HG02623 (cell line): ENCODE measurements around the gene AP2A2.

Experiments
- ATAC-seq: cut with Tn5 transposase; IDR thresholded peaks from one replicate; pipeline ENCODE4 v1.9.1; 2021; ENCODE audit warnings: moderate library complexity; ENCODE audit not compliant: unreplicated experiment

Gene AP2A2

DNA sequence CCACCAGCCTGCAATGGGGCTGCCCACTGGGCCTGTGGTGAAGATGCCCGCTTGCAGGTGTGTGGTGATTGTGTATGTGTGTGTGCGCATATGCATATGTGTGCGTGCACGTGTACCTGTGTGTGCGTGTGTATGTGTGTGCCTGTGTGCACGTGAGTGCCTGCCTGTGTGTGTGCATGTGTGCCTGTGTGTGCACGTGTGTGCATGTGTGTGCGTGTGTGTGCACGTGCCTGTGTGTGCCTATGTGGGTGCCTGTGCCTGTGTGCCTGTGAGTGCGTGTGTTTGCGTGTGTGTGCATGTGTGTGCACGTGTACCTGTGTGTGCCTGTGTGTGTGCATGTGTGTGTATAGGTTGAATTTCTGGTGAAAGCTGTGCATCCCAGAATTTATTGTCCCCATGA lies 113.3 kb downstream of the AP2A2 start:
- no peak for ATAC-seq

DNA sequence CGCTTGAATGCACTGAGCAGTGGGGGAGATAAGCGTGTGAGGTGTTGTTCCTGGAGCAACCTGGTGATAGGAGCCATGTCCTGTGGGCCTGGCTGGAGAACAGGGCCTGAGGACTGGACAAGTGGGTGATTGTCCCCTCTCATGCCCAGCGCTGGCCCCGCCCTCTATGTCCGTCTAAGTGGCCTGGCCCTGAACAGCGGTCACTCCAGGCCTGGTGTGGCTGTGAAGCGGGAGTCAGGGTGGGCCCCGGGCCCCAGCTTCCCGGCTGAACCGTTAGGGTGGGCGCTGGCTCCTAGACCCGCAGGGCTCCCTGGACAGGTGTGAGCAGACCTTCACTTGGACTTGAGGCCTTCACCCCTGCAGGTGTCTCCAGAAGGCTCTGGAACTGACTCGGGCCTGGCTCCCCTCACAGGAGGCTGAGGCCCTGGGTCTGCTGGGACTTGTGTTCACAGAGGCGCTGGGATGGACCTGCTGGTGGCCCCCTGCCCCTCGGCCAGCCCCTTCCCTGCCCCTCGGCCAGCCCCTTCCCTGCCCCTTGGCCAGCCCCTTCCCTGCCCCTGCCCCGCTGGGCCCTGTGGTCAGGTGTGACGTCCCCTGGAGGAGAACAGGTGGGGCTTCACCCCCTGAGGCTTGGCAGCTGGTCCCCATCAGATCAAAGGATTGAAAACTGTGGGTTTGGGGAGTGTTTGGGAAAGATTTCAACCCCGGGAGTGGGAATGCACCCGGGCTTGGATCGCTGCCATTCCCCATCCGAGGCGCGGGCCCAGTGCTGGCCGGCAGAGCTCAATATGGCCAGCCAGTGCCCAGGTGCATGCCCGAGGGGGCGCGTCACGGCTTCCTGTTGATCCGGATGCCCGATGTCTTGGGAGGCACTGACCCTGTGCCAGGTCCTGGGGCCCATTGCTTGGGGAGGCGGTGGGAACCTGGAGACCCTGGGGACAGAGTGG lies 114.1 kb downstream of the AP2A2 start:
- no peak for ATAC-seq

DNA sequence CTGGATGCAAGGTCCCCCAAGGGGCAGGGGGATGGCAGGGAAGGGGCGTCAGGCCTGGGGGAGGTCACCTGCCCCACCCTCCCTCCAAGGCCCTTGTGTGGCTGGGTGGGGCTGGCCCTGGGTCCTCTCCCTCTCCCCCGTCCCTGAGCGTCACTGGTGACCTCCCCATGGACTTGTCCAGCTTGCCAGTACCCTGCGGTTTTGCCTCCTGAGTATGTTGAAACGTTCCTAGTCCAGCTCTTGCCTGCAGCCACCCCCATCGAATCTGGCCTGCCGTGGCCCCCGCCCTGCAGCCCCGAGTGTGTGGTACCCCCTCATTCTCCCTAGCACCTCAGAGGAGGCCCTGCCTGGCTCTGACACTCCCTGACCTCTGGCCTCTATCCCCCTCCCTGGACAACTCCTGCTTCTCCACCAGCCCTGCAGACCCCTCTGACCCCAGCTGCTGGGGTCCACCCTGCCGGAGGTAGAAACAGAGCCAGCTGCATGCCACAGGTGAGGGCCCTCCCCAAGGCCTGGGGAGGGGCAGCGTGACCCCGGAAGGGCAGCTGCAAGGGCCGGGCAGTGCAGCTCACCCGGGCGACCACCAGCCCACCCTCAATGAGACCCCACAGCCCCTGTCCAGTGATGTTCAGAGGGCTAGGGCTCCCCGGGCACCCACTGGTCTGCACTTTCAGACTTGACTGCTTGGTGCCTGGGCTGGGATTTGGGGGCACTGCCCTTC lies 114.9 kb downstream of the AP2A2 start:
- ATAC-seq, result no peak

DNA sequence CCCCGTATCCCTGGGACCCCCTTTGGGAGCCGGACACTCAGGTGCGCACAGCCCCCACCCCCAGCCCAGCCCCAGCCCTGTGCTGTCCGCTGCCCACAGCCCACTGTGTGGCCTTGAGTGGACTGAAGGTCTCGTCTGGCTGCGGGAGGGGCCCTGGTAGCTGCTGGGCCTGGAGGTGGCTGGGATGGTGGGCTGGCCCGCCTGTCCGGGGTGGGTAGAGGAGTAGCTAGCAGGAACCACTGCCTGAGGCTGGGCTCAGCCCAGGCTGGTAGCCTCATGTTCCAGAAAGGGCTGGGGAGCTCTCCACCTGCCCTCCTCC lies 115.4 kb downstream of the AP2A2 start:
- ATAC-seq, result no peak

DNA sequence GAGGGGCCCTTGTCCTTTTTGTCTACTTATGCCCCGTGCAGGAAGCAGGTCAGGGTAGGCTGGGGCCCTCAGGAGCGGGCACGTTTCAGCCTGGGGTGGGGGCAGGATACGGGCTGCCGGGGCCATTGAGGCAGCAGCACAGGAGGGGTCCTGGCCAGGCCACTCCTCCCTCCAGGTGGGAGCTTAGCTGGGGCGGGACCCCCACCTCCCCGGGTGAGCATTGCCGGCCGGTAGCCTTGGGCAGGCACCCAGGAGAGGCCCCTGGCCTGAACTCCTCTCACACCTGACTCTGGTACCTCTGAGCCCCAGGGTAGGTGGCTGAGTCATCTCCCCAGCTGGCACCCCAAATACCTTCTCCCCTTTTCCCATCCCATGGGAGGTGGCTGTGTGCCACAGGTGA lies 115.8 kb downstream of the AP2A2 start:
- no peak for ATAC-seq

DNA sequence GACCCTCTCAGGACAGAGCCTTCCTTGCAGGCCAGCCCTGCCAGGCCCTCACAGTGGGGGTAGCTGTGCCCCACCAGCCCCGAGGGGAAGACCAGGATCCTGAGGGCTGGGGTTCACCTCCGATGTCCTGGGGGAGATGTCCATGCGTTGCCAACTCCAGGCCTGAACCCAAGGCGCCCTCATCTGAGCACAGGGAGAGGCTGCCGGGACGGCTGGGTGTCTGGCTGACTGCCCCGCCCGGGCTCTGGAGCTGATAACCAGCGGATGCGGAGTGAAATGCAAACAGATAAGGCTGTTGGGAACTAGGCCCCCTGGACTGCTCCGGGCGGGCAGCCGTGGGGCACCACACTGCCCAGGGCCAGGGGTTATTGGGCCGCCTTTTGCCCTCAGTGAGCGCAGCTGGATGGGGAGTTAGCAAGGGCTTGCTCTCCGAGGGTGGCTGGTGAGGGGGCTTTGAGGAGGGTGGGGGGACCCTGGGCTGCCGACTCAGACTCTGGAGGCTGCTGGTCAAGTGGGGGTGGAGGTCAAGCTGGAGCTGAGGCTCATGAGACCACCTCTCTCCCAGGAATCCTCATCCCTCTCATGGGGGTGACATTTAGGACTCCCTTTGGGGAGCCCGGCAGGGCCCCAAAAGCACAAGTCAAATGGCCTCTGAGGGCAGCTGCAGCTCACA lies 116.4 kb downstream of the AP2A2 start:
- ATAC-seq, result no peak

DNA sequence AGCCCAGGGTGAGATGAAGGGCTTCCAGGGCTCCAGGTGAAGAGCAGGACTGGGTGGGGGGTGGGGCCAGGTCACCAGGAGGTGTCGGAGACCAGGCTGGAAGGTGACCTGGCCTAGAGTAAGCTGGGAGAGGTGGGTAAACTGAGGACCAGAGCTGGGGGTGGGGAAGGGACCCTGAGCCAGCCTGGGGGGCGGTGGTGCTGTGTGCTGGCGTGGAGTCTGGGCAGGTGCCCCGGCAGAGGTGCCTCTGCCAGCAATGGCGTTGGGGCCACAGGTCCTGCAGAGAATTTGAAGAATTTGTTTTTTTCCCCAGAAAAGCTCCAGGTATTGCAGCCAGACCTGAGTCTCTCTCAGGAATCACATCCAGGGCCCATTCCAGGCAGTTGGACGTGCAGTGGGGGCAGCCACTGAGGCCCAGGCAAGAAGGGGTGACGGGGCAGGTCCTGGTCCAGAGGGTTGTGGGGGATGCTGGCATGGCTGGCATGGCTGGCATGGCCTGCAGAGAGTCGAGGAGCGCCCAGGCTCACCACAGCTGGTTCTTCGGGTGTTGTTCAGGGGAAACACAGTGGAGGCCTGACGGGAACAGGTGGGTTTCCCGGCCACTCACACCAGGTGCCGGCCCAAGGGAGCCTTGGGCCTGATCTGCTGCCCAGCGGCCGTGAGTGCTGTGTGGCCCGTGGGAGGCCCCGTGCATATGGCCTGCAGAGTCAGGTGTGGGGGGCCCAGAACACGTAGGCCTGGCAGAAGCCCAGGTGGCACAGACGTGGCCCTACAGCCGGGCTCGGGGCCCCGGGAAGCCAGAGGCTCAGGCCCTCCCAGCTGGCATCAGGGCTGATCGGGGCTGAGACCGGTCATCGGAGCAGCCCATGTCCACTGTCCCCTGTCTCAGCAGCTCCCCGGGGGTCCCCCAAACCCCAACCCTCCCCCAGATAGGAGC lies 117.2 kb downstream of the AP2A2 start:
- ATAC-seq, result no peak

DNA sequence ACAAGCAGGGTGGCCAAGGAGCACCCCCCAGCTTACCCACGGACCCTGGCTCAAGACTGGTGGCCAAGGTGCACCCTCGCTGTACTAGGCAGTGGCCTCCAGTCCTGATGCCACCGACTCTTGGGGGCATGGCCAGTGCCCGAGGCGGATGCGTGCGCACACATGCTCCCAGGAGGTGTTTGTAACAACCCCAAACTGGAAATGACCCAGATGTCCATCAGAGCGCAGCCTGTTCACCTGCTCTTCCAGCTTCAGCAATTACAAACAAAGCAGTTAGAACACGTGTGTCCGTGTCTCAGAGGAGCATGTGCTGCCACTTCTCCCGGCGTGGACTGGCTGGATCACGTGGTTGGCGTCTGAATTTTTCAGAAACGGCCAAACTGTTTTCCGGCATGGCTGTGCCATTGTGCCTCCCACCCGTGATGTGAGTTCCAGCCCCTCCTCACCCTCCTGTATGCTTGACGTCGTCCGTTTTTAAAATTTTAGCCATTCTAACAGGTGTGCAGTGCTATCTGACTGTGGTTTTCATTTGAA lies 118.0 kb downstream of the AP2A2 start:
- no peak for ATAC-seq

DNA sequence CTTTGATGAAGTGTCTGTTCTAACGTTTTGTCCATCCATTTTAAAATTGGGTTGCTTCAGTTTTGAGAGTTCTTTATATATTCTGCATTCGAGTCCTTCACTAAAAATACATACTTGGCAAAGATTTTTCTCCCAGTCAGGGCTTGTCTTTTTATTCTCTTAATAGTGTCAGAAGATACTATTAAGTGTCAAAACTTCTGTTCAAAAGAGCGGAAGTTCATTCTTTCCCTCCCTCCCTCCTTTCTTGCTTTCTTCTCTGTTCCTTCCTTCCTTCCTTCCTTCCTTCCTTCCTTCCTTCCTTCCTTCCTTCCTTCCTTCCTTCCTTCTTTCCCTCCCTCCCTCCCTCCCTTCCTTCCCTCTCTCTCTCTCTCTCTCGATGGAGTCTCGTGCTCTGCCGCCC lies 118.5 kb downstream of the AP2A2 start:
- no peak for ATAC-seq

DNA sequence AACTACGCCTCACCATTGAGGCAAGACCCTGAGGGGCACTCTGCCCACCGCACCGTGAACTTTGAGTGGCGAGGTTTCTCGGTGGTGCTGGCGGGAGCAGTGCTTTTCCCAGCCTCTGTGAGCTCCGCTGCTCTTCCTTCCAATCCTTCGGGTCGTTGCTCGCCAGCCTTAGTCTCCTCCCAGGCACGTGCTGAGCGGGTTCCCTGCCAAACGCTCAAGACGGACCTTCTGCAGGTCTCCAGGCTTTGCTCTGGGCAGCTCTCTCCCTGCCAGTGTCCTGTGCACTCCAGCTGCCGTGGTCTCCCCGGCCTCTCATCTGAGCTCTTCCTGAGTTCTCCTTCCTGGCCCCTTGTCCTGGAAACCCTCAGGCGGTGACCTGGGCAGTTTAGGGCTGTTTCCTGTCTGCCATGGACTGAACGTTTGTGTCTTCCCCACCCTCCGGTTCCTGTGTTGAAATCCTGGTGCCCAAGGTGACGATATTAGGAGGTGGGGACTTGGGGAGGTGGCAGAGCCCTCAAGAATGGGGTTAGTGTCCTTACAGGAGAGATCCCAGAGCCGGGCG lies 122.0 kb downstream of the AP2A2 start:
- ATAC-seq, result no peak

DNA sequence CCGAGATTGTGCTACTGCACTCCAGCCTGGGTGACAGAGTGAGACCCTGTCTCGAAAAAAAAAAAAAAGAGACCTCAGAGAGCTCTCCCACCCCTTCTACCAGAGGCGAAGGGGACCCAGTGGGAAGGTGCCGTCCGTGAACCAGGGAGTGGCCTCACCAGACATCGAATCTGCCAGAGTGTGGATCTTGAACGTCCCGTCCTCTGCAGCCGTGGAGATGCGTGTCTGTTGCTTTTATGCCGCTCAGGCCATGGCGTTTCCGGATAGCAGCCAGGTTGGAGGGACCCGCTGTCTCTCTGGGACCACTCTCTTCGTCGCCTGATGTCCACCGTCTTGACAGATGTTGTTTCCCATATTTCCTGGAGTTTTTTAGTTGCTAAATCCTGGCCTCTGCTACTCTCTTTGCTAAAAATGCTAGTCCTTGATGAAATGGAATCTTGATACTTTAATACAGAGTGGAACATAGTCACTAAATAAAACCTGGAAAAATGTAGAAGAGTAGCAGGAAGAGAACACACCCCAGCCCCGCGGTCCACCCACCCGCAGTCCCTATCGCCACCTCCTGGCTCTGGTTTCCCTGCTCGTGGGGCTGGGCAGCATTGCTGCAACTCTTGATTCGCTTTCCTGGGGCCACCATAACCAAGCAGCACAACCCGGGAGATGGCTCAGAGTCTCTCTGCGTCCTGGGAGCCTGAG lies 122.9 kb downstream of the AP2A2 start:
- no peak for ATAC-seq

DNA sequence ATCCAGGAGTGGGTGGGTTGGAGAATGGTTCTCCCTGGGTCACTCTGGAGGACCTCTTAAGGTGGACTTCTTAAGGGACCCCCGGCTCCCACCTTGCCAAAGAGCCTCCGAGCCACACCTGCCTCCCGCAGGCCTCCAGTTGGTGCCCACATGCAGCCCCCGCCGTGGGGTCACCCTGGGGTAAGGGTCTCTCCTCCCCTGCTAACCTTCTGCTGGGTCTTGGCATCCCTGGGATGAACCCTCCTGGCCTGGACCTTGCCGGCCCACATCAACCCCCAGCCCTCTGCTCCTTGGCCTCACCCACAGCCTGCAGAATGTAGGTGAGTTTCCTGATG lies 123.4 kb downstream of the AP2A2 start:
- ATAC-seq, result no peak

DNA sequence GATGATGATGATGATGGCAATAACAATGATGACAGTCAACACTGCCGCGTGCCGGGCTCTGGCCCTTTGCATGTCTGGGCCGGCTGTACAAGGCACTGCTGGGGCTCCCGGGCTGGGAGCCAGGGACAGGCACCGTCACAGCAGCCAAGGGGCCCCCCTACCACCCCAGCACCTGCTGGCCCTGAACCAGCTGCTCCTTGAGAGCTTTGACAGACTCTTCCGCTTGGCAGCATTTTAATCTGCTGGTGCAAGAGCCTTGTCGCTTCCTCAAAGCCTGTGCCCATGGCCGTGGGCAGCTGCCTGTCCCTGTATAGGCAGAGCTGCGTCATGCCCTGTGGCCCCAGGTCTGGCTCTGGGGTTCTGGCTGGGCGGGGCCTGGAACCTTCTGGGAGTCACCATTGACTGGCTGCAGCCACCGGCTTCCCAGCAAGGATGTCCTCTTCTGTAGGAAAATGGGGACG lies 123.8 kb downstream of the AP2A2 start:
- no peak for ATAC-seq

DNA sequence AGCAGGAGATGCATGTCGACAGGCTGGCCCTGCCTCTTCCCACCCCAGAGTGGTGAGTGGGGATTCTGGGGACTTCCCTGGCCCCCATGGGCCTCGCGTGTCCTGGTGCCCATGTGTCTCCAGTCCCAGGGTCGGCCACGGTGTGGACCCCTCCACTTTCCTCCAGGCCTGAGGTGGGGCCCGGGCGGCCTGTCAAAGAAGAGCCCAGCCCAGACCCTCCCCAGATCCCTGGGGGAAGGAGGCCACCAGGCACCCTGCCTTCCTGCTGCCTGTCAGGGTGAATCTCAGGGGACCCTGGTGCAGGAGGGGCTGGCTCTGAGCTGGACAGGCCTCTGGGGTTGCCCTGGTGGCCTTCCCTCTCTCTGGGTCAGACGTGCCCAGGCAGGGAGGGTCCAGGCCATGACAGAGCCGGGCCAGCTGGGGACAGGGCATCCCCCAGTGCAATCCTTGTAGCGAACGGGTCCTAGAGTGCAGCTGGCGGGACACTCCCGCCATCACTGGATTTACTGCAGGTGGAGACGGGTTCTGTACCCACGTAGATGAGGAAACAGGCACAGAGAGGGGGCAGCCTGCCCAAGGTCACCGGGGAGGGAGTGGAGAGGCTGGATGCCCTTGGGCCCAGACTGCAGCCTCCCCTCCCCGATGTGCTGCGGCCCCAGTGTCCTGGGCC lies 124.4 kb downstream of the AP2A2 start:
- ATAC-seq, result no peak

DNA sequence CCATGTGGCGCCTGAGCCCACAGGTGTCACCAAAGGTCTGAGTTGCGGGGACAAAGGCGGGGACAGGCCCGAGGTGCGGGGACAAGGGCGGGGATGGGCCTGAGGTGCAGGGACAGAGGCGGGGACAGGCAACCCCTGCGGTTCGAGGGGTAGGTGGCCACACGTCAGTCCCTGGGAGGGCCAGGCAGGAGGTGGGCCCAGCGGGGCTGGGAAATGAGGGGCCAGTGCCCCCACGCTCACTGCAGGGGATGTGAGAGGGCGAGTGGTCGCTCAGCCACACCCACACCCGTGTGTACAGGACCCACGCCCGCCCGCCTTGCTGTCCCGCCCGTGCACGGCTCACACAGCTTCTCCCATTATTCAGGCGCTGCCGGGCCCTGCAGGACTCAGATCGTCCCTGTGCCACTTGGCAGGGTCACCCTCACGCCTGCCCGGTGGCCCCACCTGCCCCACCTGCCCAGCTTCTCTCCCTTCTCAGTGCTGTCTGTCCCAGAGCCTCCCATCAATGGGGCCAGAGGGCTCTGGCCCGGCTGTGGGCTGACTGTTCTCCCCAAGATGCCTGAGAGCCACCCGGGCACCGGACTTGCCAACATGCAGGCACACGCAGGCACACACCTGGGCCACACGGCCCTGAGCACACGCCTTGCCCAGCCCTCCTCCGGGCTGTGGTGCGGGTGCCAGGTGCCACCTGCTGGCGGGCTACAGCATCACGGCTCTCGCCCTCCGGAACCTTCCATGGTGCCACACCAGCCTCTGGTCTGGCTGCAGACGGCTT lies 125.1 kb downstream of the AP2A2 start:
- no peak for ATAC-seq

DNA sequence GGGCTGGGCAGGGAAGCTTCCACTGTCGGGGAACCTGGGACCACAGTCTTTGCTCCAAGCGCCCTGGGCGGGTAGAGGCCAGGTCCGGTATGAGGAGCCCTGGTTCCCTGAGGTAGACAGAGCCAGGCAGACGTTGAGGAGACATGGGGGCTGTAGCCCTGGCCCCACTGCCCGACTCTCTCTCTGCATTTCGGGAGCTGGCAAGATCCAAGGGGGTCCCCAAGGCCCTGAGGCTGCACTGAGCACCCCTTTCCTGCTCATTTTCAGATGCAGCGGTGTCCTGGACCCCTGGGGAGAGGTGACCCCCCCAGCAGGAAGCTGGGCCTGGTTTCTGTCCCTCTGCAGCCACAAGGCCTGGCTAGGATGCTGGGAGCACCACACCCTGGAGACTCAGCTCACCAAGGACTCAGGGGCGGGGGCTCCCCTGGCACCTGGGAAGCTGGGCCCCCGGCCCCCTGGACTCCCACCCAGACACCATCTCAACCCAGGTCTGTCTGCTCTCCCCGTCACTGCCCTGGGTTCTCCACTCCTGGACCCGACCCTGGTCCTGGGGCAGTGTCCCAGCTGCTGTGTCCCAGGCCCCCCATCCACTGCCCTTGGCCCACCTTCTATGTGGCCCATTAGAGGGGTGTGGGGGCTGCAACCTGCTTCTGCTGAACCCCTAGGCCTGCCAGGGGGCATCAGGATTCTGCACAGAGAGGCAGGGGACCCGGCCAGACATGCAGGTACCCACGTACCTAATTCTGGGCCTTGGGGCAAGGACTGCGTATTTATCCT lies 125.9 kb downstream of the AP2A2 start:
- ATAC-seq, result no peak
